Central memory CD8-positive, alpha-beta T cell (primary cell): ENCODE results near the gene KRTAP1-4.
"Not testable (repeated sequence)": the region's sequence is repeated elsewhere in the genome, so short reads cannot be mapped to it uniquely, and the experiment has no call there.

Source experiments
- ATAC-seq: fragments of 150-1000 bp; cut with Tn5 transposase; replicated peaks from 2 replicates; pipeline ENCODE4 v1.10.0; 2022; ENCODE audit warnings: mild to moderate bottlenecking, moderate FRiP score, moderate number of reproducible peaks; ENCODE audit not compliant: poor library complexity, severe bottlenecking; ENCODE audit errors: extremely low read depth
- DNase-seq, 2 donors: peaks; one replicate each; pipeline ENCODE4 v3.0.0; 2021; ENCODE audit warnings: low spot score in 2 of 2
- H3K27ac Mint-ChIP-seq: one replicate; pipeline ENCODE4 v1.8.0; 2022; ENCODE audit warnings: low read depth, mild to moderate bottlenecking, moderate library complexity, mixed read lengths
- H3K27me3 Mint-ChIP-seq: one replicate; pipeline ENCODE4 v1.8.0; 2022; ENCODE audit warnings: mixed read lengths
- H3K36me3 Mint-ChIP-seq: one replicate; pipeline ENCODE4 v1.8.0; 2022; ENCODE audit warnings: mild to moderate bottlenecking, moderate library complexity, mixed read lengths; ENCODE audit not compliant: insufficient read depth
- H3K4me1 Mint-ChIP-seq: one replicate; pipeline ENCODE4 v1.8.0; 2022; ENCODE audit warnings: mixed read lengths
- H3K4me3 Mint-ChIP-seq: one replicate; pipeline ENCODE4 v1.8.0; 2022; ENCODE audit warnings: mild to moderate bottlenecking, moderate library complexity, mixed read lengths
- H3K9me3 Mint-ChIP-seq: one replicate; pipeline ENCODE4 v1.8.0; 2022; ENCODE audit warnings: mixed read lengths

KRTAP1-4 gene

GRCh38 chr17:41037853-41038350 lies 7.9 kb upstream of the KRTAP1-4 start:
- H3K27ac Mint-ChIP-seq, result no peak overlapping the region
- no peak overlapping the region for H3K4me3 Mint-ChIP-seq
- DNase-seq (no peak), ATAC-seq (no peak)
- H3K4me1 Mint-ChIP-seq, result no peaks in the 10 kb centered on the region
- peaks cover 74% of the 10 kb centered on the region for H3K27me3 Mint-ChIP-seq
- no peaks in the 10 kb centered on the region for H3K9me3 Mint-ChIP-seq
- no peaks in the 10 kb centered on the region for H3K36me3 Mint-ChIP-seq

GRCh38 chr17:41034346-41034935 lies 4.4 kb upstream of the KRTAP1-4 start, which contains the start of gene KRTAP1-3:
Gene KRTAP1-3, minus strand, starts transcription at chr17:41034874. Its CDS starts 53 bp downstream, at chr17:41034821.
- not testable (repeated sequence) for H3K4me3 Mint-ChIP-seq, H3K27ac Mint-ChIP-seq, H3K36me3 Mint-ChIP-seq, H3K9me3 Mint-ChIP-seq, H3K4me1 Mint-ChIP-seq, DNase-seq, ATAC-seq
- peaks cover 69% of the 10 kb centered on the region for H3K27me3 Mint-ChIP-seq

- Mint-ChIP-seq H3K4me3 (no peak within 1 kb of the TSS), H3K36me3 (no peaks in the 10 kb centered on the region), H3K4me1 (no peaks in the 10 kb centered on the region), H3K27ac (no peak within 1 kb of the TSS), H3K9me3 (no peaks in the 10 kb centered on the region), H3K27me3 (peaks cover 82% of the 10 kb centered on the region)
- no peak for ATAC-seq
- no peak for DNase-seq
Measured at GRCh38 chr17:41026715-41027471, 3.1 kb downstream of the KRTAP1-4 start, which contains the start of gene KRTAP1-5. Gene KRTAP1-5, minus strand, starts transcription at chr17:41027208. Its CDS starts 53 bp downstream, at chr17:41027155.

GRCh38 chr17:41024697-41025096 lies 5.3 kb downstream of the KRTAP1-4 start:
- no peak overlapping the region for H3K27ac Mint-ChIP-seq
- no peak overlapping the region for H3K4me3 Mint-ChIP-seq
- no peaks in the 10 kb centered on the region for H3K9me3 Mint-ChIP-seq
- H3K36me3 Mint-ChIP-seq, result no peaks in the 10 kb centered on the region
- DNase-seq, result no peak
- H3K27me3 Mint-ChIP-seq, result peaks cover 70% of the 10 kb centered on the region
- H3K4me1 Mint-ChIP-seq, result no peaks in the 10 kb centered on the region
- ATAC-seq, result no peak

- Mint-ChIP-seq H3K27me3 (peaks cover 48% of the 10 kb centered on the region), H3K4me3 (no peak overlapping the region), H3K4me1 (no peaks in the 10 kb centered on the region), H3K27ac (no peak overlapping the region), H3K36me3 (no peaks in the 10 kb centered on the region), H3K9me3 (no peaks in the 10 kb centered on the region)
- DNase-seq (no peak), ATAC-seq (no peak)
Measured at GRCh38 chr17:41020336-41020735, 9.7 kb downstream of the KRTAP1-4 start.

GRCh38 chr17:41019415-41019814 lies 10.6 kb downstream of the KRTAP1-4 start:
- no peak overlapping the region for H3K4me3 Mint-ChIP-seq
- ATAC-seq (no peak), DNase-seq (no peak)
- peaks cover 46% of the 10 kb centered on the region for H3K27me3 Mint-ChIP-seq
- no peaks in the 10 kb centered on the region for H3K4me1 Mint-ChIP-seq
- H3K36me3 Mint-ChIP-seq, result no peaks in the 10 kb centered on the region
- no peaks in the 10 kb centered on the region for H3K9me3 Mint-ChIP-seq
- no peak overlapping the region for H3K27ac Mint-ChIP-seq

GRCh38 chr17:41018541-41018940 lies 11.5 kb downstream of the KRTAP1-4 start:
- H3K36me3 Mint-ChIP-seq, result no peaks in the 10 kb centered on the region
- no peak for ATAC-seq

GRCh38 chr17:41016578-41017215 lies 13.3 kb downstream of the KRTAP1-4 start:
- Mint-ChIP-seq H3K9me3 (no peaks in the 10 kb centered on the region), H3K27me3 (peaks cover 26% of the 10 kb centered on the region), H3K4me3 (no peak overlapping the region), H3K36me3 (no peaks in the 10 kb centered on the region), H3K4me1 (no peaks in the 10 kb centered on the region), H3K27ac (no peak overlapping the region)
- no peak for DNase-seq
- ATAC-seq, result no peak

More at GRCh38 chr17:41018541-41018940, 11.5 kb downstream of the KRTAP1-4 start:
- DNase-seq, result no peak
- no peaks in the 10 kb centered on the region for H3K4me1 Mint-ChIP-seq
- no peak overlapping the region for H3K27ac Mint-ChIP-seq
- H3K27me3 Mint-ChIP-seq, result peaks cover 41% of the 10 kb centered on the region
- H3K9me3 Mint-ChIP-seq, result no peaks in the 10 kb centered on the region
- H3K4me3 Mint-ChIP-seq, result no peak overlapping the region

- Mint-ChIP-seq H3K4me1 (no peaks in the 10 kb centered on the region), H3K27ac (no peak overlapping the region), H3K27me3 (peaks cover 26% of the 10 kb centered on the region), H3K9me3 (no peaks in the 10 kb centered on the region), H3K36me3 (no peaks in the 10 kb centered on the region), H3K4me3 (no peak overlapping the region)
- DNase-seq, result no peak
- no peak for ATAC-seq
Measured at GRCh38 chr17:41015454-41015853, 14.5 kb downstream of the KRTAP1-4 start.

GRCh38 chr17:41013606-41014005 lies 16.4 kb downstream of the KRTAP1-4 start:
- DNase-seq, result no peak
- no peaks in the 10 kb centered on the region for H3K4me1 Mint-ChIP-seq
- ATAC-seq, result no peak
- H3K27ac Mint-ChIP-seq, result no peak overlapping the region
- H3K27me3 Mint-ChIP-seq, result peaks cover 26% of the 10 kb centered on the region
- no peak overlapping the region for H3K4me3 Mint-ChIP-seq
- H3K36me3 Mint-ChIP-seq, result no peaks in the 10 kb centered on the region
- H3K9me3 Mint-ChIP-seq, result no peaks in the 10 kb centered on the region

- H3K27me3 Mint-ChIP-seq, result peaks cover 26% of the 10 kb centered on the region
- no peak overlapping the region for H3K4me3 Mint-ChIP-seq
- no peaks in the 10 kb centered on the region for H3K9me3 Mint-ChIP-seq
- no peaks in the 10 kb centered on the region for H3K36me3 Mint-ChIP-seq
- no peak overlapping the region for H3K27ac Mint-ChIP-seq
- ATAC-seq (no peak), DNase-seq (no peak)
- no peaks in the 10 kb centered on the region for H3K4me1 Mint-ChIP-seq
Measured at GRCh38 chr17:41013181-41013580, 16.8 kb downstream of the KRTAP1-4 start.

GRCh38 chr17:41012326-41013120 lies 17.5 kb downstream of the KRTAP1-4 start:
- H3K4me1 Mint-ChIP-seq, result no peaks in the 10 kb centered on the region
- H3K36me3 Mint-ChIP-seq, result no peaks in the 10 kb centered on the region
- DNase-seq (no peak), ATAC-seq (no peak)
- no peaks in the 10 kb centered on the region for H3K9me3 Mint-ChIP-seq
- H3K27ac Mint-ChIP-seq, result no peak overlapping the region
- no peak overlapping the region for H3K4me3 Mint-ChIP-seq
- H3K27me3 Mint-ChIP-seq, result peaks cover 24% of the 10 kb centered on the region
